Measurements from ENCODE around the gene RAPGEF3.

Gene RAPGEF3

DNA sequence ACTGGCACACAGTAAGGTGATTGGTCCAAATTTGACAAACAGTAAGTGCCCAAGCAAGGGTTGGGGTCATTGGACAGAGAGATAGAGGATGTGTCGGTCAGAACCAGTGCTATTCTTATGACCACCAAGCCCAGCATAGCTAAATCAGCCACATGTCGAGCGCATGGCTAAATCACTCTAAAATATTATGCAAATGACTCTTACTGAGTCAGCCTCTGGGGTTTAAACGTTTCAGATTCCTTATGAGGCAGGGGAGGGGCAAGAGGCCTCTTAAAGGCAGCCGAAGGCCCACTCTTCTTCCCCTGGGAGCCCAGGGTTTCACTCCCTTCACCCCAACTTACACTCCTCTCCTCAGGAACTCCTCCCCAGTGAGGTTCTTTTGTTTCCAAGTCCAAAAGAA lies 32.8 kb downstream of the RAPGEF3 start:
- H3K4me3 ChIP-seq (ENCODE audit: low read length), result no peak overlapping the region
- TF ChIP-seq, protein P1, sequence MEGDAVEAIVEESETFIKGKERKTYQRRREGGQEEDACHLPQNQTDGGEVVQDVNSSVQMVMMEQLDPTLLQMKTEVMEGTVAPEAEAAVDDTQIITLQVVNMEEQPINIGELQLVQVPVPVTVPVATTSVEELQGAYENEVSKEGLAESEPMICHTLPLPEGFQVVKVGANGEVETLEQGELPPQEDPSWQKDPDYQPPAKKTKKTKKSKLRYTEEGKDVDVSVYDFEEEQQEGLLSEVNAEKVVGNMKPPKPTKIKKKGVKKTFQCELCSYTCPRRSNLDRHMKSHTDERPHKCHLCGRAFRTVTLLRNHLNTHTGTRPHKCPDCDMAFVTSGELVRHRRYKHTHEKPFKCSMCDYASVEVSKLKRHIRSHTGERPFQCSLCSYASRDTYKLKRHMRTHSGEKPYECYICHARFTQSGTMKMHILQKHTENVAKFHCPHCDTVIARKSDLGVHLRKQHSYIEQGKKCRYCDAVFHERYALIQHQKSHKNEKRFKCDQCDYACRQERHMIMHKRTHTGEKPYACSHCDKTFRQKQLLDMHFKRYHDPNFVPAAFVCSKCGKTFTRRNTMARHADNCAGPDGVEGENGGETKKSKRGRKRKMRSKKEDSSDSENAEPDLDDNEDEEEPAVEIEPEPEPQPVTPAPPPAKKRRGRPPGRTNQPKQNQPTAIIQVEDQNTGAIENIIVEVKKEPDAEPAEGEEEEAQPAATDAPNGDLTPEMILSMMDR (conservative IDR thresholded peaks at IDR 0.05; ENCODE audit: low read length), result no peak
- peak; percentile 84 for DNase-seq (ENCODE audit: low read depth)

DNA sequence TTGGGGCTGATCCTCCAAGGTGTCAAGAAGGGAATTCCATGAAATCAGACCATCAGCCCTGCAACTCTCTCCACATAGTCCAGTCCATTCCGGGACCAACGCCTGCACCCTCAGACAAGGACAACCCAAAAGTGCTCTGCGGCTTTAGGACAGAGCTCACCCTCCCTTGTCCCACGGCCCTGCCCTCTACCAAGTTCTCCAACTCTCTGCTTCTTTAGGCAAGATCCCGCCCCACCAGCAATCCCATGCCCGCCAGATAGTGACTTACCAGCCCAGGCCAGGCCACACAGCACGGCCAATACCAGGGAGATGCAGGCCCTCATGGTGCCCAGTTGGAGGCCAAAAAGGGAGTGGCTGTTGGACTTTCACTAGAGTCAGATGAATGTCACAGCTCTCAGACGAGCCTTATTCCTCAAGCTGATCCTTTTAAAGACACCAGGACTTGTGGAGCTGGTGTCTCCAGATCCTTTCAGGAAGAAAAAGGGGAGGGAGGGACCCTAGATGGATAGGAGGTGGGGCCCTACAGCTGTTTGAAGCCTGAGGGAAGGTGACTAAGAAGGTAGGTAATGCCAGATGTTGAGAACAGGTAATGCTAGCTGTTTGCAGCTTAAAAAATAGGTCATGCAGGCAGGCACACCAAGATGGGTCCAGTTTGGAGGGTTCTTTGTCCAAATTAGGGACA lies 33.4 kb downstream of the RAPGEF3 start, which contains the start of gene ENDOU:
ENDOU (minus strand) TSS at position 400 of the 682 bp plus-strand sequence; CDS start at position 323, 77 bp downstream.
- no peak for DNase-seq (ENCODE audit: low read depth)
- TF ChIP-seq, protein P1 (conservative IDR thresholded peaks at IDR 0.05; ENCODE audit: low read length), result no peak
- no peak within 1 kb of the TSS for H3K4me3 ChIP-seq (ENCODE audit: low read length)

DNA sequence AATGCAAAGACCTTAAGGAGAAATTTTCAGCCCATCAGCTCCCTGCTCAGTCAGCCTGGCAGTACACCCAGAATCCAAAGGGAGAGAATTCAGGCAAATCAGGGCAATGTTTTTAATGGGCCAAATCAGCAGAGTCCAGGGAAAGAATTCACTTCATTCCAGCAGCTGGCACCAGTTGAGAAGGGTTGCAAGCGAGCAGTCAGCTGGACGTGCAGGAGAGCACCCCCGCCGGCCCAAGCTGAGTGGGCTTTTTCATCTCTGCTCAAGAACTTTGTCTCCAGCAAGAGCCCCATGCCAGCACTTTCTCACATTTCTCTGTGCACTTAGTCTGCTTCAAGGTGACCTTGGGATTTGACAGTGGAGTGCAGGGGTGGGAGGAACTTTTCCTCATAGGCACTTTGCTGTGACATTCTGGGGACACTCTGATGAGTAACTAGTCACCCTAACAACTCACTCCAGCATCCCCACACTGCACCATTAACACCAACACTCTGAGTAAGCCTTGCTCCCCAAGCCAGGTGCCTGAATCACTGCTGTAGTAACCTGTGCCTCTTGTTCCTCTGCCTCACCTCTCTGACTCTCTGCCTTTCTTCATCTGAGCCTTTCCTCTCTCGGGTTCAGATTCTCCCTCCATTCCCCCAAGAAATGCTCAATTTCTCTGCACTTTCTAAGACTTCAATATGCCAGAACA lies 35.6 kb downstream of the RAPGEF3 start:
- no peak for DNase-seq (ENCODE audit: low read depth)
- no peak overlapping the region for H3K4me3 ChIP-seq (ENCODE audit: low read length)
- TF ChIP-seq, protein P1 (conservative IDR thresholded peaks at IDR 0.05; ENCODE audit: low read length), result no peak

DNA sequence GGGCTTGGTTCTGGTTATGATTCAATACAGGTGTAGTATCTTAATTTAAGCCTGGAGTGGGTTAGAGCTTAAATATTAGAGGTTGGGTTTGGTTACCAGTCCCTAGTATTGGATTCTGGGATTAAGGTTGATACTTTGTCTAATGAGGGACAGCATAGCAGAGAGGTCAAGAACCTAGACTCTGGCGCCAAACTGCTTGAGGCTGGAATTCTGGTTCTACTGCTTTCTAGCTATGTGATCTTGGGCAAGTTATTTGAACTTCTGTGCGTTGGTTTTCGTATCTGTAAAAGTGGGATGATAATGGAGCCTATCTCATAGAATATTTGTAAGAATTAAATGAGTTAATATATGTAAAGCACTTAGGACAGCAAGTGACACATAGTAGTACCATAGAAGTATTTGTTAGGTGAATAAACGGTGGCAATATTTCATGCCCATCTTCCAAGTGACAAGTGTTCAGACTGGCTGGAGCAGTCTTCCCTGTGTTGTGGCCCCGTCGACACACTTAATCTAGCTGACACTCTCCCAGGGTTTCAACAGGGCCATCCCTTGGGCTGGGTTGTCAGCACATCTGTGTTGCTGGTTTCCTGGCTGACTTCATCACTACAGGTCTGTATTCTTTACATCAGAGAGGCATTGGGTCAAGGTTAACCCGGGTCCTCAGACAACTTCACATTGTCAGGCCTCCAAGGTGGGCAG lies 36.4 kb downstream of the RAPGEF3 start:
- no peak overlapping the region for H3K4me3 ChIP-seq (ENCODE audit: low read length)
- DNase-seq (ENCODE audit: low read depth), result no peak
- TF ChIP-seq, protein P1 (conservative IDR thresholded peaks at IDR 0.05; ENCODE audit: low read length), result no peak

DNA sequence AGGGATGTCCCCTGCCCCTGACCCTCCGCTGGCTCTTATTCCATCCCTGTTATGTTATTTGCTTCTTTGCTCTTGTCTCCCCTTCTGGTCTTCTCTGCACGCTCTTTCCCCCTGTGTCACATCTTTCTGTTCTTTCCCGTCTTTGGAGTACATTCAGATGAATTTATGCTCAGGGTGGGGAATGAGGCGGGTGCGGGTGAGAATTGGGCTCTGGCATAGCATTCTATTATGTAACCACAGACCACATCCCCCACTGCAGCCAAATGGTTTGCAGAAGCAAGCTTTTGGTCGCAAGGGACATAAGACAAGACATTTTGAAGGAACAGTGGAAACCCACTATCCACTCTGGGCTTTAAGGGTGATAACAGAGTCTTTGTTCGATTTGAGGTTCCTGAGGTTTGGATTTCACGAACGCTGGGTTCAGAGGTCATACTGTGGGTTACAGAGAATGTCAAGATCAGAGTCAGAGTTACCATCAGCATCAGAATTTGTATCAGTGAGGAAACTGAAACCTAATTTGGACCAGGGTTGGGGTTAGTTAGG lies 37.2 kb downstream of the RAPGEF3 start:
- no peak overlapping the region for H3K4me3 ChIP-seq (ENCODE audit: low read length)
- peak; percentile 55 for DNase-seq (ENCODE audit: low read depth)
- TF ChIP-seq, protein P1 (conservative IDR thresholded peaks at IDR 0.05; ENCODE audit: low read length), result no peak

DNA sequence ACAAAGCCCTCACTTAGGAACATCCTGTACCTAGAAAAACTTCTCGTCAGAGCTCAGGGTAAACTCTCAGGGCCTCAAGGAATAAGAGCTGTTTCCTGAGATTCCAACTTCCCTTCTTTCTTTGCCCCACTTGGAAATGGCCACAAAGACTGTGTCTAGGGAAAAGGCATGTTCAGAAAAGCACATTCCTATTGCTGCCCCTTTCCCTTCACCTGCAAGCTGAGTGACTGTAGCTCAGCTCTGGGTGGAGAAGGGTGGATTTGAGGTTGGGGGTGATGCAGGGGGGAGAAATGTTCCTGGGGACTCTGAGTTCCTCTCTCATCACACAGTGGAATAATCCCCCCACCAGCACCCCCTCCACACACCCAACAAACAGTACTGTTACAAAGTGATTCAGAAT lies 40.1 kb downstream of the RAPGEF3 start:
- no peak for DNase-seq (ENCODE audit: low read depth)
- TF ChIP-seq, protein P1 (conservative IDR thresholded peaks at IDR 0.05; ENCODE audit: low read length), result no peak
- no peak overlapping the region for H3K4me3 ChIP-seq (ENCODE audit: low read length)
